Liver (tissue), 9 donors: ENCODE measurements around the gene PERCC1. TPM values are rescaled to one million over a fixed set of nuclear protein-coding genes. Genes with fewer than 3 reads are reported as not detected.
A peak's percentile ranks its signal among the peaks of the same experiment; 100 is the strongest.
"Not testable (repeated sequence)": the region's sequence is repeated elsewhere in the genome, so short reads cannot be mapped to it uniquely, and the experiment has no call there.

Experiments
- DNase-seq: peaks from one replicate; pipeline ENCODE4 v3.0.0-alpha.2; 2017; ENCODE audit warnings: low spot score
- H3K27ac ChIP-seq, 2 donors: one replicate each; pipeline ENCODE4 v1.7.0; 2013; ENCODE audit warnings: inconsistent platforms in 2 of 2, low read length in 2 of 2, control low read depth in 1 of 2, low read depth in 1 of 2, mild to moderate bottlenecking in 1 of 2
- H3K27me3 ChIP-seq, 4 donors: one replicate each; pipeline versions ENCODE4 v1.6.1 to v1.7.0; 2013; ENCODE audit warnings: low read length in 3 of 4, inconsistent platforms in 1 of 4, mild to moderate bottlenecking in 1 of 4, moderate library complexity in 1 of 4; ENCODE audit not compliant: control insufficient read depth in 4 of 4, insufficient read depth in 4 of 4
- H3K36me3 ChIP-seq, 4 donors: one replicate each; pipeline versions ENCODE4 v1.6.1 to v1.7.0; 2013; ENCODE audit warnings: low read length in 3 of 4, mild to moderate bottlenecking in 3 of 4, low read depth in 1 of 4, moderate library complexity in 1 of 4; ENCODE audit not compliant: control insufficient read depth in 4 of 4, insufficient read depth in 3 of 4
- H3K4me1 ChIP-seq, 4 donors: one replicate each; pipeline versions ENCODE4 v1.6.1 to v1.7.0; 2013; ENCODE audit warnings: low read length in 3 of 4, mild to moderate bottlenecking in 3 of 4, moderate library complexity in 1 of 4; ENCODE audit not compliant: control insufficient read depth in 4 of 4, insufficient read depth in 4 of 4
- H3K4me3 ChIP-seq, 3 donors: one replicate each; pipeline versions ENCODE4 v1.6.1 to v1.7.0; 2013; ENCODE audit warnings: low read length in 3 of 3, control low read depth in 1 of 3, low read depth in 1 of 3, mild to moderate bottlenecking in 1 of 3
- H3K9ac ChIP-seq, 2 donors: one replicate each; pipeline ENCODE4 v1.7.0; 2013; ENCODE audit warnings: low read length in 2 of 2, mild to moderate bottlenecking in 2 of 2, moderate library complexity in 2 of 2, control low read depth in 1 of 2, low read depth in 1 of 2
- H3K9me3 ChIP-seq, 4 donors: one replicate each; pipeline versions ENCODE4 v1.6.1 to v1.7.0; 2013; ENCODE audit warnings: low read length in 3 of 4; ENCODE audit not compliant: control insufficient read depth in 4 of 4
- FOXA2 ChIP-seq: IDR thresholded peaks from 2 replicates; pipeline ENCODE4 v1.6.1; 2016; ENCODE audit warnings: antibody characterized with exemption
- GABPA ChIP-seq, 2 donors: IDR thresholded peaks in 1 of 2; conservative IDR thresholded peaks in 1 of 2; 2 replicates each; pipeline ENCODE4 v1.6.1; 2016; ENCODE audit warnings: antibody characterized with exemption in 2 of 2, mild to moderate bottlenecking in 1 of 2, moderate library complexity in 1 of 2
- HNF4A ChIP-seq, 2 donors: conservative IDR thresholded peaks; 2 replicates each; pipeline ENCODE4 v1.6.1; 2016; ENCODE audit warnings: antibody characterized with exemption in 2 of 2, mild to moderate bottlenecking in 2 of 2
- JUND ChIP-seq, 2 donors: IDR thresholded peaks; 2 replicates each; pipeline ENCODE4 v1.6.1; 2016; ENCODE audit warnings: antibody characterized with exemption in 2 of 2
- RAD21 ChIP-seq, 2 donors: IDR thresholded peaks; 2 replicates each; pipeline ENCODE4 v1.6.1; 2016; ENCODE audit warnings: antibody characterized with exemption in 2 of 2, mild to moderate bottlenecking in 2 of 2
- RXRA ChIP-seq, 2 donors: IDR thresholded peaks; 2 replicates each; pipeline ENCODE4 v1.6.1; 2017 to 2018; ENCODE audit warnings: antibody characterized with exemption in 2 of 2, mild to moderate bottlenecking in 1 of 2
- SP1 ChIP-seq: IDR thresholded peaks from 2 replicates; pipeline ENCODE4 v1.6.1; 2018; ENCODE audit warnings: antibody characterized with exemption, mild to moderate bottlenecking
- TAF1 ChIP-seq: conservative IDR thresholded peaks from 2 replicates; pipeline ENCODE4 v1.6.1; 2016; ENCODE audit warnings: antibody characterized with exemption, mild to moderate bottlenecking
- YY1 ChIP-seq: IDR thresholded peaks from 2 replicates; pipeline ENCODE4 v1.6.1; 2016; ENCODE audit warnings: antibody characterized with exemption, mild to moderate bottlenecking
- WGBS: extraction: QIAGEN DNeasy Blood & Tissue Kit; methylation state at CpG from one replicate; pipeline ENCODE4 v1.1.7; 2013; 5-methylcytosine and 5-hydroxymethylcytosine counted together
- polyA plus RNA-seq, 2 donors: library from polyadenylated mRNA; stranded (reverse) in 1 of 2; unstranded in 1 of 2; fragments of 200-250 nt in 1 of 2; fragments of >200 nt in 1 of 2; fragmentation: Nextera tagmentation in 1 of 2; extraction: Ambion mirVana in 1 of 2; gene quantifications; one replicate each; pipeline versions ENCODE4 v1.2.1 to v1.2.3, GENCODE V29; 2013 to 2015
- total RNA-seq, 2 donors: library from RNA; depleted of rRNA; stranded (reverse); fragments of >200 nt; gene quantifications; one replicate each; pipeline ENCODE4 v1.2.3, GENCODE V29; 2014
- TF ChIP-seq, protein P1 (sequence below): IDR thresholded peaks from 2 replicates; pipeline ENCODE4 v1.6.1; 2016; ENCODE audit warnings: antibody characterized with exemption, mild to moderate bottlenecking
- TF ChIP-seq, protein P2 (sequence below): fragments of 150-350 bp; IDR thresholded peaks from 2 replicates; pipeline ENCODE4 v1.5.1; 2017; ENCODE audit warnings: improper control_type of control experiment, low read depth, low read length; ENCODE audit not compliant: missing input control
- TF ChIP-seq, protein P3 (sequence below): IDR thresholded peaks from 2 replicates; pipeline ENCODE4 v1.6.1; 2016; ENCODE audit warnings: antibody characterized with exemption
- TF ChIP-seq, protein P4 (sequence below): IDR thresholded peaks from 2 replicates; pipeline ENCODE4 v1.6.1; 2016; ENCODE audit warnings: antibody characterized with exemption
- donor health status: healthy.
- donor health status: healthy.
- donor health status: healthy.
- donor health status: healthy.
- donor health status: healthy.

PERCC1 gene
- total and polyA plus RNA-seq, 4 donors, result 0.50 to 4.7 TPM; not detected in 2

DNA sequence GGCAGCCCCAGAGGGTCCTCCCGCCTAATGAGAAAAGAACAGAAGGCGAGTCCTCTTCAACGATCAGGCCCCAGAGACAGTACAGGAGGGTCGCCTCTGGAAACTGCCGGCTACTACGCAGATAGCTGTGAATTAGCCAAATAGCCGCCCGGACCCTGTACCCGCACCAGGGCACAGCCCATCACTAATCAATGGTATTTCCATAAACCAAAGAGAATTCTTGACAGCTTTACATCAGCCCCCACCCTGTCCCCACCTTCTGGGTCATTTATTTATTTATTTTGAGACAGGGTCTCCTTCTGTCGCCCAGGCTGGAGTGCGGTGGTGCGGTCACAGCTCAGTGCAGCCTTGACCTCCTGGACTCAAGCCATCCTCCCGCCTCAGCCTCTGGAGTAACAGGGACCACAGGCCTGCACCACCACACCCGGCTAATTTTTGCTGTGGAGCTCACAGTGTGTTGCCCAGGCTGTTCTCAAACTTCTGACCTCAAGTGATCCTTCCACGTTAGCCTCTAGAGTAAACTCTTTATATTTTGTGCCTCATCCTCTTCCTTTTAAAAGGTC is 44.8 kb downstream of the PERCC1 start:
- Histone ChIP-seq H3K9ac (peak overlapping the region; percentile 64 to 72), H3K36me3 (no peaks in the 10 kb centered on the region), H3K4me1 (peaks cover 13 to 33% (median 22%) of the 10 kb centered on the region in 4 donors), H3K27me3 (no peaks in the 10 kb centered on the region), H3K4me3 (peak overlapping the region; percentile 51 to 94 (median 94)), H3K9me3 (peaks cover 0 to 1% (median 0%) of the 10 kb centered on the region in 4 donors), H3K27ac (peak overlapping the region; percentile 68 to 72)
- no peak for DNase-seq
- 73% methylated on average over 15 of the region's 15 CpGs for WGBS
- TF ChIP-seq FOXA2, result no peak
- TF ChIP-seq JUND (IDR thresholded peaks at IDR 0.05), result no peak
- no peak for TF ChIP-seq YY1
- no peak for TF ChIP-seq RXRA (IDR thresholded peaks at IDR 0.05)
- TF ChIP-seq SP1, result no peak
- no peak for TF ChIP-seq TAF1
- TF ChIP-seq RAD21 (IDR thresholded peaks at IDR 0.05), result no peak
- TF ChIP-seq, protein P1, sequence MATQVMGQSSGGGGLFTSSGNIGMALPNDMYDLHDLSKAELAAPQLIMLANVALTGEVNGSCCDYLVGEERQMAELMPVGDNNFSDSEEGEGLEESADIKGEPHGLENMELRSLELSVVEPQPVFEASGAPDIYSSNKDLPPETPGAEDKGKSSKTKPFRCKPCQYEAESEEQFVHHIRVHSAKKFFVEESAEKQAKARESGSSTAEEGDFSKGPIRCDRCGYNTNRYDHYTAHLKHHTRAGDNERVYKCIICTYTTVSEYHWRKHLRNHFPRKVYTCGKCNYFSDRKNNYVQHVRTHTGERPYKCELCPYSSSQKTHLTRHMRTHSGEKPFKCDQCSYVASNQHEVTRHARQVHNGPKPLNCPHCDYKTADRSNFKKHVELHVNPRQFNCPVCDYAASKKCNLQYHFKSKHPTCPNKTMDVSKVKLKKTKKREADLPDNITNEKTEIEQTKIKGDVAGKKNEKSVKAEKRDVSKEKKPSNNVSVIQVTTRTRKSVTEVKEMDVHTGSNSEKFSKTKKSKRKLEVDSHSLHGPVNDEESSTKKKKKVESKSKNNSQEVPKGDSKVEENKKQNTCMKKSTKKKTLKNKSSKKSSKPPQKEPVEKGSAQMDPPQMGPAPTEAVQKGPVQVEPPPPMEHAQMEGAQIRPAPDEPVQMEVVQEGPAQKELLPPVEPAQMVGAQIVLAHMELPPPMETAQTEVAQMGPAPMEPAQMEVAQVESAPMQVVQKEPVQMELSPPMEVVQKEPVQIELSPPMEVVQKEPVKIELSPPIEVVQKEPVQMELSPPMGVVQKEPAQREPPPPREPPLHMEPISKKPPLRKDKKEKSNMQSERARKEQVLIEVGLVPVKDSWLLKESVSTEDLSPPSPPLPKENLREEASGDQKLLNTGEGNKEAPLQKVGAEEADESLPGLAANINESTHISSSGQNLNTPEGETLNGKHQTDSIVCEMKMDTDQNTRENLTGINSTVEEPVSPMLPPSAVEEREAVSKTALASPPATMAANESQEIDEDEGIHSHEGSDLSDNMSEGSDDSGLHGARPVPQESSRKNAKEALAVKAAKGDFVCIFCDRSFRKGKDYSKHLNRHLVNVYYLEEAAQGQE, result no peak

DNA sequence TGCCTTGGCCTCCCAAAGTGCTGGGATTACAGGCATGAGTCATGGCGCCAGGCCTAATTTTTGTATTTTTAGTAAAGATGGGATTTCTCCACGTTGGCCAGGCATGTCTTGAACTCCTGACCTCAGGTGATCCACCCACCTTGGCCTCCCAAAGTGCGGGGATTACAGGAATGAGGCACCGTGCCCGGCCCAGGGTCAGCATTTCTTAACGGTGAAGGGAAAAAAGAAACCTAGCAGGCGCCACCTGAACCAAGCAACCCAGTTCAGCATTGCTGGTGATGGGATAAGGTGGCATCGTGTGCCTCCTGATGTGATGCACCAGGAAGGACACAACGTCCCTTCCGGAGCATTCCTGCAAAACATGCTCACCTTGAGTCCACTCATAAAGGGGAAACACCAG is 46.2 kb downstream of the PERCC1 start:
- H3K27me3 ChIP-seq, result no peaks in the 10 kb centered on the region
- TF ChIP-seq YY1 (no peak), SP1 (no peak), JUND (IDR thresholded peaks at IDR 0.05) (no peak), TAF1 (no peak), HNF4A (conservative IDR thresholded peaks at IDR 0.05) (no peak), GABPA (IDR thresholded peaks at IDR 0.05 in 1 of 2, conservative IDR thresholded peaks at IDR 0.05 in 1 of 2) (no peak)
- TF ChIP-seq, protein P2, sequence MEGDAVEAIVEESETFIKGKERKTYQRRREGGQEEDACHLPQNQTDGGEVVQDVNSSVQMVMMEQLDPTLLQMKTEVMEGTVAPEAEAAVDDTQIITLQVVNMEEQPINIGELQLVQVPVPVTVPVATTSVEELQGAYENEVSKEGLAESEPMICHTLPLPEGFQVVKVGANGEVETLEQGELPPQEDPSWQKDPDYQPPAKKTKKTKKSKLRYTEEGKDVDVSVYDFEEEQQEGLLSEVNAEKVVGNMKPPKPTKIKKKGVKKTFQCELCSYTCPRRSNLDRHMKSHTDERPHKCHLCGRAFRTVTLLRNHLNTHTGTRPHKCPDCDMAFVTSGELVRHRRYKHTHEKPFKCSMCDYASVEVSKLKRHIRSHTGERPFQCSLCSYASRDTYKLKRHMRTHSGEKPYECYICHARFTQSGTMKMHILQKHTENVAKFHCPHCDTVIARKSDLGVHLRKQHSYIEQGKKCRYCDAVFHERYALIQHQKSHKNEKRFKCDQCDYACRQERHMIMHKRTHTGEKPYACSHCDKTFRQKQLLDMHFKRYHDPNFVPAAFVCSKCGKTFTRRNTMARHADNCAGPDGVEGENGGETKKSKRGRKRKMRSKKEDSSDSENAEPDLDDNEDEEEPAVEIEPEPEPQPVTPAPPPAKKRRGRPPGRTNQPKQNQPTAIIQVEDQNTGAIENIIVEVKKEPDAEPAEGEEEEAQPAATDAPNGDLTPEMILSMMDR, result no peak
- TF ChIP-seq, protein P3, sequence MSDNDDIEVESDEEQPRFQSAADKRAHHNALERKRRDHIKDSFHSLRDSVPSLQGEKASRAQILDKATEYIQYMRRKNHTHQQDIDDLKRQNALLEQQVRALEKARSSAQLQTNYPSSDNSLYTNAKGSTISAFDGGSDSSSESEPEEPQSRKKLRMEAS, result no peak
- TF ChIP-seq, protein P1, result no peak
- TF ChIP-seq, protein P4, sequence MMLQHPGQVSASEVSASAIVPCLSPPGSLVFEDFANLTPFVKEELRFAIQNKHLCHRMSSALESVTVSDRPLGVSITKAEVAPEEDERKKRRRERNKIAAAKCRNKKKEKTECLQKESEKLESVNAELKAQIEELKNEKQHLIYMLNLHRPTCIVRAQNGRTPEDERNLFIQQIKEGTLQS, result no peak
- no peaks in the 10 kb centered on the region for H3K36me3 ChIP-seq
- no peak overlapping the region for H3K4me3 ChIP-seq
- no peak for DNase-seq
- H3K4me1 ChIP-seq, result peaks cover 8 to 19% (median 16%) of the 10 kb centered on the region in 4 donors
- no peak overlapping the region for H3K27ac ChIP-seq
- WGBS, result 95% methylated on average over 10 of the region's 10 CpGs
- peaks cover 0 to 1% (median 0%) of the 10 kb centered on the region in 4 donors for H3K9me3 ChIP-seq
- H3K9ac ChIP-seq, result no peak overlapping the region

DNA sequence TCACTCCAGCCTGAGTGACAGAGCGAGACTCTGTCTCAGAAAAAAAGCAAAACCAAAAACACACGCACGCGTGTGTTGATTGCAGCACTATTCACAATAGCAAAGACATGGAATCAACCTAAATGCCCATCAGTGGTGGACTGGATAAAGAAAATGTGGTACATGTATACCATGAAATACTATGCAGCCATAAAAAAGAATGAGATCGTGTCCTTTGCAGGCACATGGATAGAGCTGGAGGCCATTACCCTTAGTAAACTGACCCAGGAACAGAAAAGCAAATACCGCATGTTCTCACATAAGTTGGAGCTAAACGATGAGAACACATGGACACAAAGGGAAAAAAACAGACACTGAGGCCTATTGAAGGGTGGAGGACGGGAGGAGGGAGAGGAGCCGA is 48.1 kb downstream of the PERCC1 start:
- H3K9me3 ChIP-seq, H3K36me3 ChIP-seq, H3K27ac ChIP-seq, H3K9ac ChIP-seq, H3K4me3 ChIP-seq, DNase-seq, H3K27me3 ChIP-seq: not testable (repeated sequence)
- peaks cover 4 to 14% (median 12%) of the 10 kb centered on the region in 4 donors for H3K4me1 ChIP-seq
- 97% methylated on average over 9 of the region's 9 CpGs for WGBS
